Mucosa of stomach (tissue), 1 donor: ENCODE measurements around the gene TRIM67.

ENCODE experiments used
- H3K27me3 ChIP-seq: one replicate; pipeline ENCODE4 v1.7.0; 2013; ENCODE audit warnings: mild to moderate bottlenecking, low read length; ENCODE audit not compliant: control insufficient read depth, insufficient read depth
- H3K36me3 ChIP-seq: one replicate; pipeline ENCODE4 v1.7.0; 2013; ENCODE audit warnings: low read length; ENCODE audit not compliant: control insufficient read depth, insufficient read depth
- H3K4me1 ChIP-seq: one replicate; pipeline ENCODE4 v1.7.0; 2013; ENCODE audit warnings: mild to moderate bottlenecking, low read length; ENCODE audit not compliant: control insufficient read depth, insufficient read depth
- H3K4me3 ChIP-seq: one replicate; pipeline ENCODE4 v1.7.0; 2013; ENCODE audit warnings: low read length
- H3K9ac ChIP-seq: one replicate; pipeline ENCODE4 v1.7.0; 2013; ENCODE audit warnings: mild to moderate bottlenecking, low read length, moderate library complexity
- H3K9me3 ChIP-seq: one replicate; pipeline ENCODE4 v1.7.0; 2013; ENCODE audit warnings: mild to moderate bottlenecking, low read length, moderate library complexity; ENCODE audit not compliant: control insufficient read depth
- donor health status: Pancreatic carcinoma.

The TRIM67 gene

GRCh38 chr1:231235526-231236207, 73.8 kb downstream of the TRIM67 start:
- H3K27me3 ChIP-seq, result no peaks in the 10 kb centered on the region
- H3K9ac ChIP-seq, result no peak overlapping the region
- peaks cover 43% of the 10 kb centered on the region for H3K4me1 ChIP-seq
- H3K9me3 ChIP-seq, result no peaks in the 10 kb centered on the region
- H3K4me3 ChIP-seq, result no peak overlapping the region
- H3K36me3 ChIP-seq, result peaks cover 5% of the 10 kb centered on the region

GRCh38 chr1:231236208-231236591, 74.3 kb downstream of the TRIM67 start:
- H3K27me3 ChIP-seq, result no peaks in the 10 kb centered on the region
- no peak overlapping the region for H3K4me3 ChIP-seq
- H3K36me3 ChIP-seq, result peaks cover 5% of the 10 kb centered on the region
- peak overlapping the region; percentile 32 for H3K9ac ChIP-seq
- no peaks in the 10 kb centered on the region for H3K9me3 ChIP-seq
- peaks cover 43% of the 10 kb centered on the region for H3K4me1 ChIP-seq

- no peaks in the 10 kb centered on the region for H3K27me3 ChIP-seq
- H3K4me1 ChIP-seq, result peaks cover 44% of the 10 kb centered on the region
- no peaks in the 10 kb centered on the region for H3K9me3 ChIP-seq
- H3K36me3 ChIP-seq, result peaks cover 5% of the 10 kb centered on the region
- no peak overlapping the region for H3K9ac ChIP-seq
- H3K4me3 ChIP-seq, result no peak overlapping the region
Observed at GRCh38 chr1:231236938-231237337, 75.1 kb downstream of the TRIM67 start.

GRCh38 chr1:231238298-231238697, 76.4 kb downstream of the TRIM67 start:
- Histone ChIP-seq H3K4me3 (no peak overlapping the region), H3K27me3 (no peaks in the 10 kb centered on the region), H3K9me3 (no peaks in the 10 kb centered on the region), H3K36me3 (peaks cover 5% of the 10 kb centered on the region), H3K4me1 (peaks cover 51% of the 10 kb centered on the region), H3K9ac (no peak overlapping the region)

- H3K9ac ChIP-seq, result peak overlapping the region; percentile 84
- H3K27me3 ChIP-seq, result no peaks in the 10 kb centered on the region
- peaks cover 5% of the 10 kb centered on the region for H3K36me3 ChIP-seq
- peaks cover 34% of the 10 kb centered on the region for H3K4me1 ChIP-seq
- H3K4me3 ChIP-seq, result peak overlapping the region; percentile 44
- no peaks in the 10 kb centered on the region for H3K9me3 ChIP-seq
Observed at GRCh38 chr1:231240531-231240882, 78.6 kb downstream of the TRIM67 start.

GRCh38 chr1:231240883-231241735, 79.3 kb downstream of the TRIM67 start, which contains the start of gene GNPAT:
Gene GNPAT (plus strand): TSS chr1:231241212. CDS start chr1:231241379, 167 bp downstream.
- Histone ChIP-seq H3K4me3 (peak within 1 kb of the TSS; percentile 44), H3K36me3 (peaks cover 5% of the 10 kb centered on the region), H3K9ac (peak within 1 kb of the TSS; percentile 84), H3K27me3 (no peaks in the 10 kb centered on the region), H3K4me1 (peaks cover 28% of the 10 kb centered on the region), H3K9me3 (no peaks in the 10 kb centered on the region)

GRCh38 chr1:231241750-231242149, 79.9 kb downstream of the TRIM67 start:
- peaks cover 21% of the 10 kb centered on the region for H3K4me1 ChIP-seq

GRCh38 chr1:231242516-231243198, 80.8 kb downstream of the TRIM67 start:
- H3K27me3 ChIP-seq, result no peaks in the 10 kb centered on the region
- H3K4me3 ChIP-seq, result peak overlapping the region; percentile 44
- peak overlapping the region; percentile 84 for H3K9ac ChIP-seq
- H3K36me3 ChIP-seq, result peaks cover 5% of the 10 kb centered on the region
- no peaks in the 10 kb centered on the region for H3K9me3 ChIP-seq
- H3K4me1 ChIP-seq, result peaks cover 14% of the 10 kb centered on the region

More at GRCh38 chr1:231241750-231242149, 79.9 kb downstream of the TRIM67 start:
- H3K4me3 ChIP-seq, result peak overlapping the region; percentile 44
- no peaks in the 10 kb centered on the region for H3K27me3 ChIP-seq
- peaks cover 5% of the 10 kb centered on the region for H3K36me3 ChIP-seq
- H3K9ac ChIP-seq, result peak overlapping the region; percentile 84
- no peaks in the 10 kb centered on the region for H3K9me3 ChIP-seq

- H3K27me3 ChIP-seq, result no peaks in the 10 kb centered on the region
- no peaks in the 10 kb centered on the region for H3K36me3 ChIP-seq
- H3K9me3 ChIP-seq, result no peaks in the 10 kb centered on the region
- H3K9ac ChIP-seq, result no peak overlapping the region
- no peak overlapping the region for H3K4me3 ChIP-seq
- H3K4me1 ChIP-seq, result no peaks in the 10 kb centered on the region
Observed at GRCh38 chr1:231248778-231249177, 86.9 kb downstream of the TRIM67 start.

GRCh38 chr1:231252336-231252735, 90.5 kb downstream of the TRIM67 start:
- H3K36me3 ChIP-seq, result no peaks in the 10 kb centered on the region
- no peaks in the 10 kb centered on the region for H3K4me1 ChIP-seq
- H3K27me3 ChIP-seq, result no peaks in the 10 kb centered on the region
- no peak overlapping the region for H3K9ac ChIP-seq
- no peaks in the 10 kb centered on the region for H3K9me3 ChIP-seq
- no peak overlapping the region for H3K4me3 ChIP-seq

- no peak overlapping the region for H3K4me3 ChIP-seq
- peaks cover 5% of the 10 kb centered on the region for H3K36me3 ChIP-seq
- H3K9ac ChIP-seq, result no peak overlapping the region
- H3K4me1 ChIP-seq, result no peaks in the 10 kb centered on the region
- no peaks in the 10 kb centered on the region for H3K27me3 ChIP-seq
- no peaks in the 10 kb centered on the region for H3K9me3 ChIP-seq
Observed at GRCh38 chr1:231260351-231260750, 98.5 kb downstream of the TRIM67 start.

GRCh38 chr1:231264642-231265041, 102.8 kb downstream of the TRIM67 start:
- Histone ChIP-seq H3K4me3 (no peak overlapping the region), H3K9me3 (no peaks in the 10 kb centered on the region), H3K4me1 (no peaks in the 10 kb centered on the region), H3K36me3 (peaks cover 3% of the 10 kb centered on the region), H3K27me3 (no peaks in the 10 kb centered on the region), H3K9ac (no peak overlapping the region)
